ENCODE results near the gene RRAGB.
"Not testable (repeated sequence)": the region's sequence is repeated elsewhere in the genome, so short reads cannot be mapped to it uniquely, and the experiment has no call there.

Gene RRAGB

DNA sequence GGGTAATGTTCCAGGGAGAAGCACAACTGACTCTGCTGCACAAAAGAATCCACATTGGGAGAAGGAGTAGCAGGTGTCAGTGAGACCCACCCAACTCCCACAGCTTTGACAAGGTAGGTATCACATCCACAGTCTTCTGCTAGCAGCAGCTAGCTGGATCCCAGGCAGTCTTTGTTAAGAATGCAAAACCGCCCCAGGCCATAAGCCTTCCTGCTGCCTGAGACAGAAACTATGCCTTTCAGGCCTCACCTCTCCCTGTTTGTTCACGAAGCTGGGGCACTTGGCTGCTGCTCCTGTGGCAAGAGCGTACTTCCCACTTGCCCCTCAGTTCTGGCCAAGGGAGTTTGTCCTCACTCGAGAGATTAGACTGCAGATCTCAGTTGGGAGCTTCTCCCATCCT lies 21.4 kb downstream of the RRAGB start:
- H3K4me3 ChIP-seq (ENCODE audit: low read length), result no peak overlapping the region
- no peak for DNase-seq (ENCODE audit: low read depth)
- TF ChIP-seq, protein P1, sequence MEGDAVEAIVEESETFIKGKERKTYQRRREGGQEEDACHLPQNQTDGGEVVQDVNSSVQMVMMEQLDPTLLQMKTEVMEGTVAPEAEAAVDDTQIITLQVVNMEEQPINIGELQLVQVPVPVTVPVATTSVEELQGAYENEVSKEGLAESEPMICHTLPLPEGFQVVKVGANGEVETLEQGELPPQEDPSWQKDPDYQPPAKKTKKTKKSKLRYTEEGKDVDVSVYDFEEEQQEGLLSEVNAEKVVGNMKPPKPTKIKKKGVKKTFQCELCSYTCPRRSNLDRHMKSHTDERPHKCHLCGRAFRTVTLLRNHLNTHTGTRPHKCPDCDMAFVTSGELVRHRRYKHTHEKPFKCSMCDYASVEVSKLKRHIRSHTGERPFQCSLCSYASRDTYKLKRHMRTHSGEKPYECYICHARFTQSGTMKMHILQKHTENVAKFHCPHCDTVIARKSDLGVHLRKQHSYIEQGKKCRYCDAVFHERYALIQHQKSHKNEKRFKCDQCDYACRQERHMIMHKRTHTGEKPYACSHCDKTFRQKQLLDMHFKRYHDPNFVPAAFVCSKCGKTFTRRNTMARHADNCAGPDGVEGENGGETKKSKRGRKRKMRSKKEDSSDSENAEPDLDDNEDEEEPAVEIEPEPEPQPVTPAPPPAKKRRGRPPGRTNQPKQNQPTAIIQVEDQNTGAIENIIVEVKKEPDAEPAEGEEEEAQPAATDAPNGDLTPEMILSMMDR (IDR thresholded peaks at IDR 0.05; ENCODE audit: insufficient read depth, low read depth, low read length, missing control alignments), result no peak

DNA sequence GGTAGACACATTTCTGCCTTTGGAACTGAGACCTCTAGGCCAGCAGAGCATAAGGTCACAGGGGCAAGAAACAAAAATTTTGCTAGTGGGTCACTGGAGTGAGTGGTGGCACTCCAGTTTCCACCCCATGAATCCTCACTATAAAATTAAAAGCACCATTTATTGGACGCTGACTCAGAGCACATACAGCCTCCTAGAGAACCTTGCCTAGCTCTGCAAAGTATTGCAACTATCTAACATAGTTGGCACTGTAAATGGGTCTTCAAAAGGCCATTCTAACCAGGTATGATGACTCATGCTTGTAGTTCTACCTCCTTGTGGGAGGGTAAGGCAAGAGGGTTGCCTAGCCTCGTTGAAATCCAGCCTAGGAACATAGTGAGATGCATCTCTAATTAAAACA lies 25.1 kb downstream of the RRAGB start:
- H3K4me3 ChIP-seq (ENCODE audit: low read length), result no peak overlapping the region
- TF ChIP-seq, protein P1 (IDR thresholded peaks at IDR 0.05; ENCODE audit: insufficient read depth, low read depth, low read length, missing control alignments), result no peak
- peak; percentile 19 for DNase-seq (ENCODE audit: low read depth)

DNA sequence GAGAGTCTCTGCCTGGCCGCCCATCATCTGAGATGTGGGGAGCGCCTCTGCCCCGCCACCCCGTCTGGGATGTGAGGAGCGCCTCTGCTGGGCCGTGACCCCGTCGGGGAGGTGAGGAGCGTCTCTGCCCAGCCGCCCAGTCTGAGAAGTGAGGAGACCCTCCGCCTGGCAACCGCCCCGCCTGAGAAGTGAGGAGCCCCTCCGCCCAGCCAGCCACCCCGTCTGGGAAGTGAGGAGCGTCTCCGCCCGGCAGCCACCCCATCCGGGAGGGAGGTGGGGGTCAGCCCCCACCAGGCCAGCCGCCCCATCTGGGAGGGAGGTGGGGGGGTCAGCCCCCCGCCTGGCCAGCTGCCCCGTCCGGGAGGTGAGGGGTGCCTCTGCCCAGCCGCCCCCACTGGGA lies 30.9 kb downstream of the RRAGB start:
- DNase-seq (ENCODE audit: low read depth); H3K4me3 ChIP-seq (ENCODE audit: low read length): not testable (repeated sequence)

DNA sequence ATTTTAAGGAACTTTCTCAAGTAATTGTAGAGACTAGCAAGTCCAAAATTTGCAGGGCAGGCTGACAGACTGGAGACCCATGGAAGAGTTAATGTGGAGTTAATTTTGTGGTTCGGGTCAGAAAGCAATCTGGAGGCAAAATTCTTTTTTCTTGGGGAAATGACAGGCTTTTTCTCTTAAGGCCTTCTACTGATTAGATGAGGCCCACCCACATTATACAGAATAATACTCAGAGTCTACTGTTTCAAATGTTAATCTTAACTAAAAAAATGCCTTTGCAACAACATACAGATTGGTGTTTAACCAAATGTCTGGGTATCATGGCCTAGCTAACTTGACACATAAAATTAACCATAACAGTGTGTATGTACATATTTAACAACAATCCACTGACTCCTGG lies 32.7 kb downstream of the RRAGB start:
- DNase-seq (ENCODE audit: low read depth), result no peak
- TF ChIP-seq, protein P1 (IDR thresholded peaks at IDR 0.05; ENCODE audit: insufficient read depth, low read depth, low read length, missing control alignments), result no peak
- H3K4me3 ChIP-seq (ENCODE audit: low read length), result no peak overlapping the region

DNA sequence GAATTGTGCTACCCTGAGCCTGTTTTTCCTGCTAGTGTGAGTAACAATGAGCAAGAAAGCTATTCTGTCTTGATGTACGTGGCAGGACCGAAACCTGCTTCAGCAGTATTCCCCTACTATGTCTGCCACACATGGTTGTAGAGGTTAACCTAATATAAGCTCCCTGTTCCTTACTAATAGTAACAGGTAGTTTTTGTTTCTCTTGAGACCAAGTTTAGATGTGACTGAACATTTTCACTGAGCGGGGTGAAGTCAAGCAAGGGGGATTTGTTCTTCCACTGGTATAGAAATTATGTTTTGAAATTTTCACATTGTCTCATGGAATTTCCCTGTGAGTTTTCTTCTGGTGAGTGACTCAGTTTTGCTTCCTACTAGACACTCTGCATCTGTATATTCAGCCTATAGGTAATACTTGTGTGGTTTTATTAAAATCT lies 37.3 kb downstream of the RRAGB start:
- TF ChIP-seq, protein P1 (IDR thresholded peaks at IDR 0.05; ENCODE audit: insufficient read depth, low read depth, low read length, missing control alignments), result no peak
- peak; percentile 48 for DNase-seq (ENCODE audit: low read depth)
- no peak overlapping the region for H3K4me3 ChIP-seq (ENCODE audit: low read length)

DNA sequence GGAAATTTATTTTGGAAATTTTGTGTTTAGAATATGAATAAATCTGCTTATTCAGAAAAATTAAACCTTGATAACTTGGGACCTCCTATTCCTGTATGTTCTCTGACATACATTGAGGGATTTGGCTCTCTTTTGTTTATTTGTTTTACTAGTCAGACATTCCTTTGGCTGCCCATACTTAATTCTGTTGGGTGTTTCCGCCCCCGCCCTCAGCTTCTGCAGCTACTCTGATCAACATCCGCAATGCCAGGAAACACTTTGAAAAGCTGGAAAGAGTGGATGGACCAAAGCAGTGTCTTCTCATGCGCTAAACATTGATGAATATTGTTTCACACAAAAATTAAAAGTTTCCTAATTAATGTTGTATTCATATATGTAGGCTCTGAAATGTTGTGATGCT lies 40.5 kb downstream of the RRAGB start:
- no peak overlapping the region for H3K4me3 ChIP-seq (ENCODE audit: low read length)
- DNase-seq (ENCODE audit: low read depth), result peak; percentile 15
- TF ChIP-seq, protein P1 (IDR thresholded peaks at IDR 0.05; ENCODE audit: insufficient read depth, low read depth, low read length, missing control alignments), result no peak

DNA sequence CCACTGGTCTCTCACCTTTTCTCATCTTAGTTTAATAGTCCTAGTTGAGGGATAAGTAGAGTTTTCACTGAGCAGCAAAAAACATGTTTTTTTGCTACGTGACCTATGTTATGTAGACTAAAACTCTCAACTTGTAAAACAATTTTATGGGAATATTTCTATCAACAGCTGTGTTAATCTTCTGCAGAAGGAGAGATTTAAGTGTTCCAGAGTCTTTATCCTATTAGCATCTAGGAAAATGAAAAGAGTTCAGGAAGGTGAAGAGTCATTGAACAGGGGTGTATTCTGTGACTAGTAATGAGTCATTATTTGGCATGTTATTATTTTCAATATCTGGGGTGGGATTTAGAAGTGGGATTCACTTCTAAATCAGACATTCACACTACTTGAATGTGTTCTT lies 41.9 kb downstream of the RRAGB start:
- no peak overlapping the region for H3K4me3 ChIP-seq (ENCODE audit: low read length)
- TF ChIP-seq, protein P1 (IDR thresholded peaks at IDR 0.05; ENCODE audit: insufficient read depth, low read depth, low read length, missing control alignments), result no peak
- DNase-seq (ENCODE audit: low read depth), result no peak

DNA sequence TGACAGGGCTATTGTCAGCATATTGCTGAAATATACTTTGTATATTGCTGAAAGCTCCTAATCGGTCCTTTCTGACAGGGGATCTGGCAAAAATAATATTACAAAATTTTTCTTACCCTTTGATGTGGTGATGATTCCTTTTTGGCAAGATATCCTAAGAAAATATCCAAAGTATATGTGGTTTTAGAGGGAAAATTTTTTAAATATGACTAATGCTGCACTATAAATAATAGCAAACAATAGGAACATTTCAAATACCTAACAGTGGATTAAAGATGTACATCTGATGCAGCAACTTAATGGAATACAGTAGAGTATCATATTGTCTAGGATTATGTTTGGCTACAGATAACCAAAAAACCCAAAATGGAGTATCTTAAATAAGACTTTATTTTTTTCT lies 49.6 kb downstream of the RRAGB start:
- DNase-seq (ENCODE audit: low read depth), result no peak
- TF ChIP-seq, protein P1 (IDR thresholded peaks at IDR 0.05; ENCODE audit: insufficient read depth, low read depth, low read length, missing control alignments), result no peak
- no peak overlapping the region for H3K4me3 ChIP-seq (ENCODE audit: low read length)

DNA sequence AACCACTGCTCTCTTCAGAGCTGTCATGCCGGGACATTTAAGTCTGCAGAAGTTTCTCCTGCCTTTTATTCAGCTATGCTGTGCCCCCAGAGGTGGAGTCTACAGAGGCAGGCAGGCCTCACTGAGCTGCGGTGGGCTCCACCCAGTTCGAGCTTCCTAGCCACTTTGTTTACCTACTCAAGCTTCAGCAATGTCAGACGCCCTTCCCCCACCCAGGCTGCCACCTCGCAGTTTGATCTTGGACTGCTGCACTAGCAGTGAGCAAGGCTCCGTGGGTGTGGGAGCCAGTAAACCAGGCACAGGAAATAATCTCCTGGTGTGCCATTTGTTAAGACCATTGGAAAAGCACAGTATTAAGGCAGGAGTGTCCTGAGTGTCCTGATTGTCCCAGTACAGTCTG lies 56.9 kb downstream of the RRAGB start:
- not testable (repeated sequence) for DNase-seq (ENCODE audit: low read depth); H3K4me3 ChIP-seq (ENCODE audit: low read length)
